HCT116 (cell line): ENCODE data around the gene NPEPL1.

Experiments used
- CEBPB ChIP-seq: IDR thresholded peaks from 2 replicates; pipeline ENCODE4 v1.6.1; 2012; ENCODE audit warnings: low read depth
- EZH2 ChIP-seq: fragments of 200-600 bp; sonication (generic); IDR thresholded peaks from 2 replicates; pipeline ENCODE4 v1.6.1; 2017; ENCODE audit warnings: antibody characterized with exemption, mixed run types
- EZH2phosphoT487 ChIP-seq: fragments of 200-600 bp; IDR thresholded peaks from 2 replicates; pipeline ENCODE4 v1.6.1; 2018; ENCODE audit warnings: antibody characterized with exemption, borderline replicate concordance
- FOSL1 ChIP-seq: IDR thresholded peaks from 2 replicates; pipeline ENCODE4 v1.6.1; 2012; ENCODE audit warnings: low read depth
- POLR2A ChIP-seq: IDR thresholded peaks from 2 replicates; pipeline ENCODE4 v1.7.0; 2011; ENCODE audit warnings: borderline replicate concordance; ENCODE audit not compliant: insufficient read depth, insufficient read length; ENCODE audit errors: extremely low read depth
- SIN3A ChIP-seq: IDR thresholded peaks from 2 replicates; pipeline ENCODE4 v1.6.1; 2012; ENCODE audit warnings: low read depth
- SP1 ChIP-seq: IDR thresholded peaks from 2 replicates; pipeline ENCODE4 v1.6.1; 2012; ENCODE audit warnings: low read depth
- SRF ChIP-seq: IDR thresholded peaks from 2 replicates; pipeline ENCODE4 v1.6.1; 2012; ENCODE audit warnings: low read depth
- ZFX ChIP-seq: fragments of 450-650 bp; IDR thresholded peaks from 2 replicates; pipeline ENCODE4 v1.6.1; 2017
- ZNF274 ChIP-seq: fragments of 200-500 bp; sonication (Bioruptor generic); IDR thresholded peaks from 2 replicates; pipeline ENCODE4 v1.6.1; 2014; ENCODE audit warnings: mild to moderate bottlenecking, low read depth, low read length, inconsistent platforms
- TF ChIP-seq, protein P1 (sequence below), 3 experiments: fragments of 200-600 bp in 1 of 3; sonication (generic) in 1 of 3; IDR thresholded peaks in 2 of 3; conservative IDR thresholded peaks in 1 of 3; 2 replicates each; pipeline ENCODE4 v1.5.1; 2012 to 2017; ENCODE audit warnings: low read depth in 2 of 3, low read length in 2 of 3, antibody characterized with exemption in 1 of 3, borderline replicate concordance in 1 of 3, control low read depth in 1 of 3, mild to moderate bottlenecking in 1 of 3, mixed read lengths in 1 of 3, mixed run types in 1 of 3, moderate library complexity in 1 of 3; ENCODE audit not compliant: insufficient read depth in 1 of 3
- TF ChIP-seq, protein P2 (sequence below): IDR thresholded peaks from 2 replicates; pipeline ENCODE4 v1.6.1; 2012

DNA sequence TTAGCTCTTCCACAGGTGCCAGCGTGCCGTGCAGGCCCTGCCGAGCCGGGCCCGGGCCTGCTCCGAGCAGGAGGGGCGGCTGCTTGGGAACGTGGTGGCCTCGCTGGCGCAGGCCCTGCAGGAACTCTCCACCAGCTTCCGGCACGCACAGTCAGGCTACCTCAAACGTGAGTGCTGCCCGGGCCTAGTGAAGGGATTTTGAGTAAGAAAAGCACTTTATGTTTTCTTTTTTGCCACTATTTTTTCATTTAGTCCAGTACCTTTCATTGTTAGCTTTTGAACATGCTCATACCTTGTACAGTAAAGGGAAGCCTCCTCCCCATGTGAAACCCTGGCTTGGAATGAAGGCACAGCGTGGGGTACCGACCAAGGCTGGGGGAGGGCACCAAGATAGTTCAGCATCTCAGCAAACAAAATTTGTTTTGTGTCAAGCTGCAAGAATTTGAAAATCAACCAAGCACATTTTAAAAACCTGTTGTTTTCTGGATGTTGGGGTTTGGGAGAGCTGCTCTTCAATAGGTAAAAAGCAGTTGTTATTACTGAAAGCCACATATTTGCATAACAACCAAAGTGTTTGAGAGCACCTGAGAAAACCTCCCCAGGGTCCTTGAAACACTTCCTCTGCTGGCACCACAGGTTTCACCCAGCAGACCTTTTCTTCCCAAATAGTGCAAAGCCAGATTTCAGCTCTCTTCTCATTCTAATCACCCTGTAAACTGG, 23.2 kb upstream of the NPEPL1 start:
- TF ChIP-seq EZH2 = no peak
- TF ChIP-seq, protein P1, sequence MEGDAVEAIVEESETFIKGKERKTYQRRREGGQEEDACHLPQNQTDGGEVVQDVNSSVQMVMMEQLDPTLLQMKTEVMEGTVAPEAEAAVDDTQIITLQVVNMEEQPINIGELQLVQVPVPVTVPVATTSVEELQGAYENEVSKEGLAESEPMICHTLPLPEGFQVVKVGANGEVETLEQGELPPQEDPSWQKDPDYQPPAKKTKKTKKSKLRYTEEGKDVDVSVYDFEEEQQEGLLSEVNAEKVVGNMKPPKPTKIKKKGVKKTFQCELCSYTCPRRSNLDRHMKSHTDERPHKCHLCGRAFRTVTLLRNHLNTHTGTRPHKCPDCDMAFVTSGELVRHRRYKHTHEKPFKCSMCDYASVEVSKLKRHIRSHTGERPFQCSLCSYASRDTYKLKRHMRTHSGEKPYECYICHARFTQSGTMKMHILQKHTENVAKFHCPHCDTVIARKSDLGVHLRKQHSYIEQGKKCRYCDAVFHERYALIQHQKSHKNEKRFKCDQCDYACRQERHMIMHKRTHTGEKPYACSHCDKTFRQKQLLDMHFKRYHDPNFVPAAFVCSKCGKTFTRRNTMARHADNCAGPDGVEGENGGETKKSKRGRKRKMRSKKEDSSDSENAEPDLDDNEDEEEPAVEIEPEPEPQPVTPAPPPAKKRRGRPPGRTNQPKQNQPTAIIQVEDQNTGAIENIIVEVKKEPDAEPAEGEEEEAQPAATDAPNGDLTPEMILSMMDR (IDR thresholded peaks at IDR 0.05 in 2 of 3, conservative IDR thresholded peaks at IDR 0.05 in 1 of 3; ENCODE audit: borderline replicate concordance in 1 of 3, insufficient read depth in 1 of 3, low read depth in 2 of 3, low read length in 2 of 3) = no peak
- no peak for TF ChIP-seq SP1
- TF ChIP-seq POLR2A = no peak
- TF ChIP-seq SRF = no peak
- TF ChIP-seq CEBPB = no peak
- TF ChIP-seq, protein P2, sequence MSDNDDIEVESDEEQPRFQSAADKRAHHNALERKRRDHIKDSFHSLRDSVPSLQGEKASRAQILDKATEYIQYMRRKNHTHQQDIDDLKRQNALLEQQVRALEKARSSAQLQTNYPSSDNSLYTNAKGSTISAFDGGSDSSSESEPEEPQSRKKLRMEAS = no peak
- no peak for TF ChIP-seq SIN3A
- TF ChIP-seq EZH2phosphoT487 = no peak
- TF ChIP-seq FOSL1 = no peak
- no peak for TF ChIP-seq ZNF274
- no peak for TF ChIP-seq ZFX
